OCI-LY1 (cell line): Measurements from ENCODE around the gene MED31.
"Not testable (repeated sequence)": the region's sequence is repeated elsewhere in the genome, so short reads cannot be mapped to it uniquely, and the experiment has no call there.

Experiments
- H2AFZ ChIP-seq: fragments of 200-600 bp; sonication (generic), shearing (Covaris generic); 2 replicates; pipeline ENCODE4 v1.6.0; 2014; ENCODE audit warnings: antibody characterized with exemption, mild to moderate bottlenecking, low read length
- H3F3A ChIP-seq: fragments of 200-600 bp; sonication (generic), shearing (Covaris generic); 2 replicates; pipeline ENCODE4 v1.6.0; 2014; ENCODE audit warnings: mild to moderate bottlenecking, antibody characterized with exemption, low read length, moderate library complexity; ENCODE audit not compliant: insufficient read depth
- H3K27ac ChIP-seq: fragments of 200-600 bp; sonication (generic); 2 replicates; pipeline ENCODE4 v1.5.1; 2014; ENCODE audit warnings: low read length, mixed run types, mild to moderate bottlenecking, low read depth; ENCODE audit not compliant: poor library complexity, severe bottlenecking
- H3K27me3 ChIP-seq: fragments of 200-600 bp; sonication (generic); 2 replicates; pipeline ENCODE4 v1.6.0; 2014; ENCODE audit warnings: antibody characterized with exemption, mild to moderate bottlenecking, low read length, moderate library complexity; ENCODE audit not compliant: insufficient read depth
- H3K36me3 ChIP-seq: fragments of 200-600 bp; sonication (generic); 2 replicates; pipeline ENCODE4 v1.6.1; 2014; ENCODE audit warnings: mild to moderate bottlenecking, antibody characterized with exemption, low read length, moderate library complexity, mixed read lengths; ENCODE audit not compliant: insufficient read depth
- H3K4me1 ChIP-seq: fragments of 200-600 bp; sonication (generic); 2 replicates; pipeline ENCODE4 v1.5.1; 2014; ENCODE audit warnings: mild to moderate bottlenecking, low read length, moderate library complexity; ENCODE audit not compliant: insufficient read depth, severe bottlenecking
- H3K4me2 ChIP-seq: fragments of 200-600 bp; sonication (generic), shearing (Covaris generic); 2 replicates; pipeline ENCODE4 v1.6.1; 2014; ENCODE audit warnings: low read length
- H3K4me3 ChIP-seq: fragments of 200-600 bp; sonication (generic); 2 replicates; pipeline ENCODE4 v1.5.1; 2014; ENCODE audit warnings: low read length, low read depth, mild to moderate bottlenecking, mixed read lengths; ENCODE audit not compliant: poor library complexity, severe bottlenecking
- H3K79me2 ChIP-seq: fragments of 200-600 bp; shearing (Covaris generic); 2 replicates; pipeline ENCODE4 v1.6.1; 2016; ENCODE audit warnings: mixed run types, low read length, mixed read lengths; ENCODE audit not compliant: insufficient read depth
- H3K9ac ChIP-seq: fragments of 200-600 bp; sonication (generic), shearing (Covaris generic); 2 replicates; pipeline ENCODE4 v1.6.1; 2014; ENCODE audit warnings: mild to moderate bottlenecking, low read length, mixed read lengths
- H3K9me2 ChIP-seq: fragments of 200-600 bp; sonication (generic), shearing (Covaris generic); 2 replicates; pipeline ENCODE4 v1.6.1; 2014; ENCODE audit warnings: low read depth, mild to moderate bottlenecking, low read length, mixed read lengths
- H3K9me3 ChIP-seq: fragments of 200-600 bp; shearing (Covaris generic); 2 replicates; pipeline ENCODE4 v1.6.1; 2014; ENCODE audit warnings: low read length, mixed read lengths
- H4K20me1 ChIP-seq: fragments of 200-600 bp; sonication (generic), shearing (Covaris generic); 2 replicates; pipeline ENCODE4 v1.6.0; 2016; ENCODE audit warnings: mild to moderate bottlenecking, low read length; ENCODE audit not compliant: insufficient read depth
- EZH2 ChIP-seq: fragments of 200-600 bp; sonication (generic), shearing (Covaris generic); IDR thresholded peaks from 2 replicates; pipeline ENCODE4 v1.8.0; 2017; ENCODE audit warnings: borderline replicate concordance, mixed run types, mild to moderate bottlenecking, antibody characterized with exemption, low read length, moderate library complexity, mixed read lengths
- TF ChIP-seq, protein P1 (sequence below): fragments of 200-600 bp; sonication (generic), shearing (Covaris generic); IDR thresholded peaks from 2 replicates; pipeline ENCODE4 v1.5.1; 2017; ENCODE audit warnings: mild to moderate bottlenecking, antibody characterized with exemption, low read length, moderate library complexity, mixed read lengths

The MED31 gene

DNA sequence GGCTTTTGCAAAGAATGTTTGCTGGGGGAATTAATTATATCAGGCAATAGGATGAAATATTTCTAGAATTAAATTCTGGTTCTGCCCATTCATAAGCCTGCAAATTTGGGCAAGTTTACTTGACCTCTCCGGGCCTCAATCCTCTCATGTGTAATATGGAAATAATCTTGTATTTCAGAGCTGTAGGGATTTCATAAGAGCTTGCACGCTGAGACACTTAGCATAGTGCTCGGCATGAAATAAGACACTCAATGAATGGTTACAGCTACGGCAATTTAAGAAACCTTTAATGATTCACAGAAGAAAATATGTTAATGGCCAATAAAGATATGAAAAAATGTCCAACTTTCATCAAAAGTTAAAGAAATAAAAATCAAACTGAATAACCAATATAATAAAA lies 54.5 kb downstream of the MED31 start:
- Histone ChIP-seq H3K27ac (no peak overlapping the region), H3K36me3 (peaks cover 81% of the 10 kb centered on the region), H3K4me1 (peaks cover 14% of the 10 kb centered on the region)

DNA sequence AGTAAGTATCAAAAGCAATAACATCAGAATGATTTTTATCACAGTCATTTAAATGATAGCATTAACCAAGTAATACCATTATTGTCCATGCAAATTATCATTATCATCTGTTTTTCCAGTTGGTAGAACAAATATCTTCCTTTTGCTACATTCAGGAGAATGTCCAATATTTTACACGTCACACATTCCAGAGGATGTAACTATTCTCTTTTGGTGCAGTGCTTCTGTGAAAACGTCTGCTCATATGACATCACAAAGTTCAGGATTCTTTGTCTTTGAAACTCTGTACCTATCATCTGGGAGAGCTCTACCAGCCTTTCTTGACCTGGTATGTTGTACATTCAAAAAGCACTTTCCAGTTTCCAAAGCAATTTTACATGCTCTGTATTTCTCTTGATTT lies 54.9 kb downstream of the MED31 start:
- Histone ChIP-seq H3K79me2 (no peaks in the 10 kb centered on the region), H3K4me2 (no peak overlapping the region), H2AFZ (no peak overlapping the region), H3F3A (no peaks in the 10 kb centered on the region), H4K20me1 (no peaks in the 10 kb centered on the region), H3K27ac (no peak overlapping the region), H3K9me2 (no peaks in the 10 kb centered on the region), H3K4me1 (peaks cover 14% of the 10 kb centered on the region), H3K9me3 (no peaks in the 10 kb centered on the region), H3K27me3 (no peaks in the 10 kb centered on the region), H3K36me3 (peaks cover 81% of the 10 kb centered on the region), H3K9ac (no peak overlapping the region), H3K4me3 (no peak overlapping the region)
- no peak for TF ChIP-seq EZH2
- TF ChIP-seq, protein P1, sequence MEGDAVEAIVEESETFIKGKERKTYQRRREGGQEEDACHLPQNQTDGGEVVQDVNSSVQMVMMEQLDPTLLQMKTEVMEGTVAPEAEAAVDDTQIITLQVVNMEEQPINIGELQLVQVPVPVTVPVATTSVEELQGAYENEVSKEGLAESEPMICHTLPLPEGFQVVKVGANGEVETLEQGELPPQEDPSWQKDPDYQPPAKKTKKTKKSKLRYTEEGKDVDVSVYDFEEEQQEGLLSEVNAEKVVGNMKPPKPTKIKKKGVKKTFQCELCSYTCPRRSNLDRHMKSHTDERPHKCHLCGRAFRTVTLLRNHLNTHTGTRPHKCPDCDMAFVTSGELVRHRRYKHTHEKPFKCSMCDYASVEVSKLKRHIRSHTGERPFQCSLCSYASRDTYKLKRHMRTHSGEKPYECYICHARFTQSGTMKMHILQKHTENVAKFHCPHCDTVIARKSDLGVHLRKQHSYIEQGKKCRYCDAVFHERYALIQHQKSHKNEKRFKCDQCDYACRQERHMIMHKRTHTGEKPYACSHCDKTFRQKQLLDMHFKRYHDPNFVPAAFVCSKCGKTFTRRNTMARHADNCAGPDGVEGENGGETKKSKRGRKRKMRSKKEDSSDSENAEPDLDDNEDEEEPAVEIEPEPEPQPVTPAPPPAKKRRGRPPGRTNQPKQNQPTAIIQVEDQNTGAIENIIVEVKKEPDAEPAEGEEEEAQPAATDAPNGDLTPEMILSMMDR, result no peak

More for the DNA sequence above, 54.5 kb downstream of the MED31 start:
- TF ChIP-seq EZH2, result no peak
- TF ChIP-seq, protein P1, result no peak
- no peak overlapping the region for H3K9ac ChIP-seq
- H3K4me2 ChIP-seq, result no peak overlapping the region
- H2AFZ ChIP-seq, result no peak overlapping the region
- no peaks in the 10 kb centered on the region for H4K20me1 ChIP-seq
- H3K9me3 ChIP-seq, result no peaks in the 10 kb centered on the region
- no peak overlapping the region for H3K4me3 ChIP-seq
- H3K27me3 ChIP-seq, result no peaks in the 10 kb centered on the region
- H3K79me2 ChIP-seq, result no peaks in the 10 kb centered on the region
- no peaks in the 10 kb centered on the region for H3K9me2 ChIP-seq
- H3F3A ChIP-seq, result no peaks in the 10 kb centered on the region

DNA sequence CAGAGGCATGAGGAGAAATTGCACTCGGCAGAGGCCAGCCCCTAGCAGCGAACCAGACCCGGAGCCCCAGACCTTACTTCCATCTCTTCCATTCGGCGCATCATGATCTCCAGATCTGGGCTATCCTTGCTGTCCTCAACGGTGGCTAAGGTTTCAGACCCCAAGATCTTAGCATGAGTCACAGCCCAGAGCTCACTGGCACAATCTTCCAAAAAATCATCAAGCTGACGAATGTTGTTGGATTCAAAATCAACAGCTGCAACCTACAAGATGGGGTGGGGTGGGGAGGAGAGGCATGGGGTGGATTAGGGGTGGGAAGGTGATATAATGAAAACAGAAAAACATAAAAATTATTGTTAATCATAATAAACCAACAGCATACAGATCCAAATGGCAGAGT lies 55.3 kb downstream of the MED31 start:
- Histone ChIP-seq H3K4me2 (no peak overlapping the region), H3K9me3 (no peaks in the 10 kb centered on the region), H3K27me3 (no peaks in the 10 kb centered on the region), H3K4me3 (no peak overlapping the region), H4K20me1 (no peaks in the 10 kb centered on the region), H3K79me2 (no peaks in the 10 kb centered on the region), H3K9ac (no peak overlapping the region), H3K27ac (no peak overlapping the region), H3K36me3 (peaks cover 78% of the 10 kb centered on the region), H3K9me2 (no peaks in the 10 kb centered on the region), H2AFZ (no peak overlapping the region), H3K4me1 (peaks cover 14% of the 10 kb centered on the region), H3F3A (no peaks in the 10 kb centered on the region)
- TF ChIP-seq, protein P1, result no peak
- TF ChIP-seq EZH2, result no peak

- H3K36me3 ChIP-seq, result peaks cover 77% of the 10 kb centered on the region
- H3K27me3 ChIP-seq, H3K4me3 ChIP-seq: not testable (repeated sequence)
Measured at GRCh38 chr17:6593371-6593770, 58.0 kb downstream of the MED31 start.

More at GRCh38 chr17:6593371-6593770, 58.0 kb downstream of the MED31 start:
- not testable (repeated sequence) for H2AFZ ChIP-seq, H3K27ac ChIP-seq, H3F3A ChIP-seq, H3K9me3 ChIP-seq, H3K4me1 ChIP-seq, H3K4me2 ChIP-seq, H3K79me2 ChIP-seq, H3K9me2 ChIP-seq, H3K9ac ChIP-seq, H4K20me1 ChIP-seq
